Upper lobe of left lung (tissue), 4 donors: ENCODE results near the gene VAV3.

Experiments
- CTCF ChIP-seq, 6 experiments: fragments of 450-650 bp in 4 of 6; fragments of 200-600 bp in 2 of 6; sonication (generic) in 2 of 6; IDR thresholded peaks; one replicate each; pipeline ENCODE4 v1.5.1; 2016 to 2019; ENCODE audit warnings: antibody characterized with exemption in 6 of 6
- EP300 ChIP-seq, 4 donors: sonication (generic); formaldehyde crosslinking; IDR thresholded peaks; one replicate each; pipeline ENCODE4 v1.5.1; 2017; ENCODE audit warnings: antibody characterized with exemption in 4 of 4, control low read depth in 2 of 4
- POLR2A ChIP-seq, 4 donors: fragments of 450-650 bp; IDR thresholded peaks; one replicate each; pipeline ENCODE4 v1.5.1; 2016 to 2017; ENCODE audit warnings: antibody characterized with exemption in 4 of 4, mild to moderate bottlenecking in 2 of 4
- POLR2AphosphoS5 ChIP-seq, 2 donors: sonication (generic); formaldehyde crosslinking; IDR thresholded peaks; one replicate each; pipeline ENCODE4 v1.5.1; 2017; ENCODE audit warnings: antibody characterized with exemption in 2 of 2

- no peak for TF ChIP-seq CTCF (IDR thresholded peaks at IDR 0.05)
- no peak for TF ChIP-seq POLR2A (IDR thresholded peaks at IDR 0.05)
- TF ChIP-seq EP300 (IDR thresholded peaks at IDR 0.05), result no peak
- TF ChIP-seq POLR2AphosphoS5 (IDR thresholded peaks at IDR 0.05), result no peak
Measured at GRCh38 chr1:107997866-107998265, 32.9 kb upstream of the VAV3 start.
